ENCODE measurements around the gene MYRF. TPM values are rescaled to one million over a fixed set of nuclear protein-coding genes. Genes with fewer than 3 reads are reported as not detected.

The MYRF gene
- total RNA-seq = 0.30 TPM

GRCh38 chr11:61752117-61752924, at the start of gene MYRF:
TSS of gene MYRF (plus strand) at chr11:61752636. CDS start at chr11:61752745, 109 bp downstream.
- no peak for DNase-seq

- no peak for DNase-seq
Observed at GRCh38 chr11:61702701-61703312, 49.6 kb upstream of the MYRF start.

GRCh38 chr11:61704838-61705237, 47.6 kb upstream of the MYRF start:
- no peak for DNase-seq

- no peak for DNase-seq
Observed at GRCh38 chr11:61706452-61707400, 45.7 kb upstream of the MYRF start.

GRCh38 chr11:61707574-61707973, 44.9 kb upstream of the MYRF start:
- DNase-seq = no peak

GRCh38 chr11:61709110-61709509, 43.3 kb upstream of the MYRF start:
- no peak for DNase-seq

- no peak for DNase-seq
Observed at GRCh38 chr11:61709572-61709971, 42.9 kb upstream of the MYRF start.

- no peak for DNase-seq
Observed at GRCh38 chr11:61710019-61710418, 42.4 kb upstream of the MYRF start.

- no peak for DNase-seq
Observed at GRCh38 chr11:61711037-61711436, 41.4 kb upstream of the MYRF start.

- DNase-seq = no peak
Observed at GRCh38 chr11:61711498-61711897, 40.9 kb upstream of the MYRF start.

GRCh38 chr11:61712314-61712713, 40.1 kb upstream of the MYRF start:
- DNase-seq = no peak

- no peak for DNase-seq
Observed at GRCh38 chr11:61712846-61713245, 39.6 kb upstream of the MYRF start.

GRCh38 chr11:61713464-61713863, 39.0 kb upstream of the MYRF start:
- no peak for DNase-seq

GRCh38 chr11:61713906-61714305, 38.5 kb upstream of the MYRF start:
- DNase-seq = no peak

- no peak for DNase-seq
Observed at GRCh38 chr11:61714316-61714715, 38.1 kb upstream of the MYRF start.

GRCh38 chr11:61714916-61715315, 37.5 kb upstream of the MYRF start:
- no peak for DNase-seq

- DNase-seq = no peak
Observed at GRCh38 chr11:61715867-61716266, 36.6 kb upstream of the MYRF start.

GRCh38 chr11:61716478-61717285, 35.8 kb upstream of the MYRF start:
- no peak for DNase-seq

- no peak for DNase-seq
Observed at GRCh38 chr11:61717286-61718033, 35.0 kb upstream of the MYRF start.

- no peak for DNase-seq
Observed at GRCh38 chr11:61718046-61718531, 34.3 kb upstream of the MYRF start.
